Uterus (tissue), 2 donors: ENCODE data around the gene B3GALNT2.

Experiments
- CTCF ChIP-seq, 4 experiments: fragments of 200-600 bp in 2 of 4; fragments of 450-650 bp in 2 of 4; sonication (generic) in 2 of 4; IDR thresholded peaks; one replicate each; pipeline ENCODE4 v1.5.1; 2016 to 2019; ENCODE audit warnings: antibody characterized with exemption in 4 of 4, mild to moderate bottlenecking in 2 of 4, moderate library complexity in 1 of 4
- POLR2A ChIP-seq, 2 donors: fragments of 450-650 bp; IDR thresholded peaks; one replicate each; pipeline ENCODE4 v1.6.1; 2016; ENCODE audit warnings: antibody characterized with exemption in 2 of 2, mild to moderate bottlenecking in 1 of 2, moderate library complexity in 1 of 2

GRCh38 chr1:235470741-235471439, 33.4 kb downstream of the B3GALNT2 start:
- no peak for TF ChIP-seq CTCF (IDR thresholded peaks at IDR 0.05)
- TF ChIP-seq POLR2A (IDR thresholded peaks at IDR 0.05): no peak
